Activated CD8-positive, alpha-beta T cell treated with anti-CD3 and anti-CD28 coated beads for 36 hours (primary cell): Measurements from ENCODE around the gene IGDCC3. TPM values are rescaled to one million over a fixed set of nuclear protein-coding genes. Genes with fewer than 3 reads are reported as not detected.

Source experiments
- ATAC-seq: fragments of 200-7000 bp; cut with Tn5 transposase; one replicate; pipeline ENCODE4 v1.10.0; 2021; ENCODE audit warnings: mild to moderate bottlenecking, moderate library complexity
- CTCF ChIA-PET: fragments of 350-600 bp; sonication (Branson Sonifier 250); formaldehyde crosslinking; loops from one replicate; lab custom pipeline; 2021; ENCODE audit warnings: antibody characterized with exemption; lab: Charles Lee
- POLR2A ChIA-PET: fragments of 350-600 bp; sonication (Branson Sonifier 250); formaldehyde crosslinking; loops from one replicate; lab custom pipeline; 2021; ENCODE audit warnings: antibody characterized with exemption; lab: Charles Lee
- DNase-seq: peaks from one replicate; pipeline ENCODE4 v3.0.0-alpha.2; 2020
- H3K27ac Mint-ChIP-seq: one replicate; pipeline ENCODE4 v1.8.0; 2021; ENCODE audit warnings: mild to moderate bottlenecking, mixed read lengths
- H3K27me3 Mint-ChIP-seq: one replicate; pipeline ENCODE4 v1.8.0; 2021; ENCODE audit warnings: mixed read lengths
- H3K36me3 Mint-ChIP-seq: one replicate; pipeline ENCODE4 v1.8.0; 2021; ENCODE audit warnings: low read depth, mixed read lengths
- H3K4me1 Mint-ChIP-seq: one replicate; pipeline ENCODE4 v1.8.0; 2021; ENCODE audit warnings: low read depth, mixed read lengths
- H3K4me3 Mint-ChIP-seq: one replicate; pipeline ENCODE4 v1.8.0; 2021; ENCODE audit warnings: mild to moderate bottlenecking, moderate library complexity, mixed read lengths
- H3K9me3 Mint-ChIP-seq: one replicate; pipeline ENCODE4 v1.8.0; 2021; ENCODE audit warnings: mixed read lengths
- intact Hi-C: fragments of 100-400 bp; cut with micrococcal nuclease; formaldehyde crosslinking; loops from one replicate; pipeline ENCODE4 v1.10.0; 2022
- total RNA-seq, 2 experiments: library from RNA; stranded (reverse); gene quantifications; one replicate each; pipeline ENCODE4 v1.2.3, GENCODE V29; 2021
- TF ChIP-seq, protein P1 (sequence below): fragments of 200-600 bp; IDR thresholded peaks from one replicate; pipeline ENCODE4 v1.8.0; 2022; ENCODE audit warnings: antibody characterized with exemption, mild to moderate bottlenecking

IGDCC3 gene
- total RNA-seq, 2 experiments from 2014 or later, result not detected

DNA sequence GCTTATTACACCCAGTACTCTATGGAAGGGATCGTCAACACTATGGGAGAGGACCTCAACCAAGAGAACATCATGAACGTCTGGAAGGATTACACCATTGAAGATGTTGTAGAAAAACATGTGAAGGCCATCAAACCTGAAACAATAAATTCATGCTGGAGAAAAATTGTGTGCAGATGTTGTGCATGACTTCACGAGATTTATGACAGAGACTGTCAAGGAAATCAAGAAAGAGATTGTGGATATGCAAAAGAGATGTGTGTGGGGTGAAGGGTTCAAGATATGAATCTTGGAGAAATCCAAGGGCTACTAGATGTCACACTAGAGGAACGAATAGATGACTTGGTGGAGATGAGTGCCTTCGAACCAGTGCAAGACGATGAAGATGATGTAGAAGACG lies 87.6 kb downstream of the IGDCC3 start:
- ChIA-PET POLR2A (interaction anchor here (0.6 to 7.5 kb wide), 4 partner anchors 8 to 594 kb away, joined by 3 to 80 read pairs (median 6); partner anchors contain the start of gene RNU5B-1), CTCF (interaction anchor here (0.8 kb wide), 1 partner anchor 81 kb away, joined by 4 read pairs; no protein-coding TSS in a partner anchor)
- Mint-ChIP-seq H3K36me3 (no peaks in the 10 kb centered on the region), H3K4me1 (peaks cover 22% of the 10 kb centered on the region), H3K9me3 (no peaks in the 10 kb centered on the region), H3K27me3 (no peaks in the 10 kb centered on the region), H3K27ac (no peak overlapping the region), H3K4me3 (no peak overlapping the region)
- TF ChIP-seq, protein P1, sequence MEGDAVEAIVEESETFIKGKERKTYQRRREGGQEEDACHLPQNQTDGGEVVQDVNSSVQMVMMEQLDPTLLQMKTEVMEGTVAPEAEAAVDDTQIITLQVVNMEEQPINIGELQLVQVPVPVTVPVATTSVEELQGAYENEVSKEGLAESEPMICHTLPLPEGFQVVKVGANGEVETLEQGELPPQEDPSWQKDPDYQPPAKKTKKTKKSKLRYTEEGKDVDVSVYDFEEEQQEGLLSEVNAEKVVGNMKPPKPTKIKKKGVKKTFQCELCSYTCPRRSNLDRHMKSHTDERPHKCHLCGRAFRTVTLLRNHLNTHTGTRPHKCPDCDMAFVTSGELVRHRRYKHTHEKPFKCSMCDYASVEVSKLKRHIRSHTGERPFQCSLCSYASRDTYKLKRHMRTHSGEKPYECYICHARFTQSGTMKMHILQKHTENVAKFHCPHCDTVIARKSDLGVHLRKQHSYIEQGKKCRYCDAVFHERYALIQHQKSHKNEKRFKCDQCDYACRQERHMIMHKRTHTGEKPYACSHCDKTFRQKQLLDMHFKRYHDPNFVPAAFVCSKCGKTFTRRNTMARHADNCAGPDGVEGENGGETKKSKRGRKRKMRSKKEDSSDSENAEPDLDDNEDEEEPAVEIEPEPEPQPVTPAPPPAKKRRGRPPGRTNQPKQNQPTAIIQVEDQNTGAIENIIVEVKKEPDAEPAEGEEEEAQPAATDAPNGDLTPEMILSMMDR, result no peak
- DNase-seq, result no peak
- intact Hi-C loops, result no loop called here
- ATAC-seq, result no peak

DNA sequence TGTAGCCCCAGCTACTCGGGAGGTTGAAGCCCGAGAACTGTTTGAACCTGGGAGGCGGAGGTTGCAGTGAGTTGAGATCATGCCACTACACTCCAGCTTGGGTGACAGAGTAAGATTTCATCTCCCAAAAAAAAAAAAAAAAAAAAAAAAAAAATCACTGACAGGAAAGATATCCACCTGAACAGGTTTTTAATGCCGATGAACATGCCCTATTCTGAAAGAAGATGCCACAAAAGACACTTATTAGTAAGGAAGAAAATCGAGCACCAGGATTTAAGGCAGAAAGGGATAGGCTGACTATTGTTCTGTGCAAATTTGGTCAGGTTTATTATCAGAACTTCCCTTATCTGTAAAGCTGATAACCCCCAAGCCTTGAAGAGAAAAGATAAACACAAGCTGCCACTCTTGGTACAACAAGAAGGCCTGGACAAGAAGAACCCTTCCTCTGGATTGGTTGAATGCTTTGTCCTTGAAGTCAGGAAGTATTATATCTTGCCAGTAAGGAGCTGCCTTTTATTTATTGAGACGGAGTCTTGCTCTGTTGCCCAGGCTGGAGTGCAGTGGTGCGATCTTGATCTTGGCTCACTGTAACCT lies 88.4 kb downstream of the IGDCC3 start:
- no peak overlapping the region for H3K4me3 Mint-ChIP-seq
- H3K27me3 Mint-ChIP-seq, result no peaks in the 10 kb centered on the region
- POLR2A ChIA-PET, result interaction anchor here (0.6 to 7.5 kb wide), 4 partner anchors 8 to 595 kb away, joined by 3 to 80 read pairs (median 6); partner anchors contain the start of gene RNU5B-1
- TF ChIP-seq, protein P1, result no peak
- no peaks in the 10 kb centered on the region for H3K9me3 Mint-ChIP-seq
- DNase-seq (no peak), ATAC-seq (no peak)
- intact Hi-C loops, result no loop called here
- H3K36me3 Mint-ChIP-seq, result no peaks in the 10 kb centered on the region
- CTCF ChIA-PET, result interaction anchor here (0.8 kb wide), 1 partner anchor 80 kb away, joined by 4 read pairs; no protein-coding TSS in a partner anchor
- H3K27ac Mint-ChIP-seq, result no peak overlapping the region
- peaks cover 20% of the 10 kb centered on the region for H3K4me1 Mint-ChIP-seq

DNA sequence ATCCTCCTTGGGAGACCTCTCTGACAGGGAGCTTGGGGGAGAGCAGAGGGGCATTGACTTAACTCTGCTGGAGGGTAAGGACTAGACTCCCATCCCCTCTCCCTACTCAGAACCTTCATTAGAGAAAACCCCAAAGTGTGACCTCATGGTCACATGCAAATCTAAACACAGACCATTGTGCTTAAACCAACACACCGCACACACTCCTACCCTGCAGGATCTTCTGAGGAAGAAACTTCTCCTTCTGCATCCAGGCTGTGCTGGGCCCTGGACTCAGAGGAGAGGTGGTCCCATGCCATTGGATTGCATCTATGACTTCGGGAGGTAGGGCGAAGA lies 90.3 kb downstream of the IGDCC3 start:
- ATAC-seq, result no peak
- peaks cover 12% of the 10 kb centered on the region for H3K36me3 Mint-ChIP-seq
- H3K4me3 Mint-ChIP-seq, result peak overlapping the region; percentile 87
- CTCF ChIA-PET, result interaction anchor here (1.1 to 4.0 kb wide), 9 partner anchors 8 to 101 kb away, joined by 4 to 26 read pairs (median 7); partner anchors contain the start of genes RNU5A-1 and RNU5B-1
- DNase-seq, result no peak
- H3K27ac Mint-ChIP-seq, result peak overlapping the region; percentile 87
- TF ChIP-seq, protein P1, result no peak
- POLR2A ChIA-PET, result interaction anchor here (0.5 to 7.5 kb wide), 10 partner anchors 8 to 138 kb away, joined by 3 to 80 read pairs (median 9); partner anchors contain the start of genes CLPX, RNU5A-1 and RNU5B-1
- peaks cover 28% of the 10 kb centered on the region for H3K4me1 Mint-ChIP-seq
- no peaks in the 10 kb centered on the region for H3K9me3 Mint-ChIP-seq
- no peaks in the 10 kb centered on the region for H3K27me3 Mint-ChIP-seq
- intact Hi-C loops, result no loop called here

DNA sequence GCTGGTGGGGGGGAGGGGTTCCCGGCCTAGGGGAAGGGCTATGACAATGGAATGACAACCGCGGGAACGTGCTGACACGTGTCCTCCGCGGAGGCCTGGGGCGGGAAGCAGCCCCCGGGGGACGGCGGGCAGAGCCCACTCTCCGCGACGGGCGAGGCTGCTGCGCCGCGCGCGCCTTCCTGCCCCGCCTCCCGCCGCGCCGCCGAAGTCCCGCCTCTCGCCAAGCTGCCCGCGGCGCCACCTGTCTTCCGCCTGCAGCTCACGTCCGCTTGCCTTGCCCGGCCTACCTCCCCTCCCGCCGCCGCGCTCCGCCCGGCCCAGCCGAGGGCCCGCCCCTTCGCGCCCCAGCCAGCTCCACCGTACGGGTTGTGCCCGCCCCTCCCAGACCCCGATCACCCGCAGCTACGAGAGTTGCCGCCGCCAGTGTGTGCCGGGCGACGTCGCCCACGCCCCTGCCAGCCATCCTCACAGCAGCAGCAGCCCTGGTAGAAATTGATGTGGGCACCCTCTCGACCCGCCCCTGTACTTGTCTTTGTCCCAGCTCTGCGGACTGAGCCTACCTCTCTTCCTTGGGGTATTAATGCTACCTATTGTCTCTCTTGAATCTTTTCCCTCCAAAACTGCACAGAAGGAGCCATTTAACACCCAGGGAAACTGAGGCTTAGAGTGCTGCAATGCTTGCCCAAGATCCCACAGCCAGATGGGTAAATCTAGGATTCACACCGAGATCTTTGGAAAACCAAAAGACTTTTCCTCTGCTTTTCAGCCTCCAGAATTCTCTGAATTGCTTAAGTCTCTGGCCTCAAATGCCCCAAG lies 90.9 kb downstream of the IGDCC3 start, which contains the start of gene PARP16:
Gene PARP16 (minus strand): TSS at position 180 of the 816 bp plus-strand sequence. CDS start 457 bp downstream, outside the sequence.
- Mint-ChIP-seq H3K9me3 (no peaks in the 10 kb centered on the region), H3K4me3 (peak within 1 kb of the TSS; percentile 87), H3K4me1 (peaks cover 32% of the 10 kb centered on the region), H3K27me3 (no peaks in the 10 kb centered on the region), H3K27ac (peak within 1 kb of the TSS; percentile 90), H3K36me3 (peaks cover 16% of the 10 kb centered on the region)
- ChIA-PET POLR2A (interaction anchor here (0.9 to 7.5 kb wide), 15 partner anchors 8 to 298 kb away, joined by 3 to 80 read pairs (median 4); partner anchors contain the start of genes CLPX, RNU5A-1, RNU5B-1 and SPG21), CTCF (interaction anchor here (0.9 to 4.0 kb wide), 17 partner anchors 8 to 208 kb away, joined by 3 to 26 read pairs (median 7); partner anchors contain the start of genes CILP, CLPX, RNU5A-1 and RNU5B-1)
- TF ChIP-seq, protein P1, result no peak
- intact Hi-C loops, result no loop called here
- DNase-seq (peak; percentile 94), ATAC-seq (peak; percentile 98)
